Spleen (tissue), 11 donors: ENCODE results near the gene PTCD2. TPM values are rescaled to one million over a fixed set of nuclear protein-coding genes. Genes with fewer than 3 reads are reported as not detected.

Source experiments
- DNase-seq: peaks from one replicate; pipeline ENCODE4 v3.0.0-alpha.2; 2020
- H3K27ac ChIP-seq, 8 donors: fragments of 200-600 bp; sonication (generic) in 7 of 8; 1 replicate in 4 of 8; 2 replicates in 4 of 8; pipeline versions ENCODE4 v1.5.0 to v1.8.0; 2016 to 2021; ENCODE audit warnings: inconsistent platforms in 4 of 8, mild to moderate bottlenecking in 4 of 8, moderate library complexity in 1 of 8
- H3K27me3 ChIP-seq, 7 donors: fragments of 200-600 bp; sonication (generic) in 6 of 7; replicated peaks in 1 of 7; 1 replicate in 4 of 7; 2 replicates in 3 of 7; pipeline versions ENCODE4 v1.5.0 to v1.8.0; 2016 to 2021; ENCODE audit warnings: inconsistent platforms in 3 of 7, mild to moderate bottlenecking in 1 of 7
- H3K36me3 ChIP-seq, 6 donors: fragments of 200-600 bp; sonication (generic) in 5 of 6; 1 replicate in 4 of 6; 2 replicates in 2 of 6; pipeline versions ENCODE4 v1.5.0 to v1.8.0; 2016 to 2021; ENCODE audit warnings: inconsistent platforms in 2 of 6
- H3K4me1 ChIP-seq, 6 donors: fragments of 200-600 bp; sonication (generic) in 5 of 6; 1 replicate in 3 of 6; 2 replicates in 3 of 6; pipeline versions ENCODE4 v1.5.0 to v1.8.0; 2016 to 2021; ENCODE audit warnings: inconsistent platforms in 3 of 6
- H3K4me3 ChIP-seq, 8 donors: fragments of 200-600 bp; sonication (generic) in 7 of 8; 1 replicate in 4 of 8; 2 replicates in 4 of 8; pipeline versions ENCODE4 v1.5.0 to v1.8.0; 2016 to 2021; ENCODE audit warnings: inconsistent platforms in 4 of 8, mild to moderate bottlenecking in 4 of 8, moderate library complexity in 2 of 8
- H3K9me3 ChIP-seq, 8 donors: fragments of 200-600 bp; sonication (generic) in 7 of 8; 1 replicate in 4 of 8; 2 replicates in 4 of 8; pipeline versions ENCODE4 v1.5.0 to v1.8.0; 2016 to 2021; ENCODE audit warnings: inconsistent platforms in 4 of 8
- POLR2A ChIP-seq, 3 donors: fragments of 450-650 bp; IDR thresholded peaks; one replicate each; pipeline ENCODE4 v1.5.1; 2017; ENCODE audit warnings: antibody characterized with exemption in 3 of 3, mild to moderate bottlenecking in 1 of 3
- POLR2AphosphoS5 ChIP-seq, 3 donors: sonication (generic); formaldehyde crosslinking; IDR thresholded peaks; one replicate each; pipeline ENCODE4 v1.5.1; 2017; ENCODE audit warnings: antibody characterized with exemption in 3 of 3
- WGBS, 5 donors: extraction: QIAGEN DNeasy Blood & Tissue Kit in 3 of 5; methylation state at CpG; one replicate each; pipeline versions ENCODE4 v1.1.5 to v1.1.7; 2013 to 2018; 5-methylcytosine and 5-hydroxymethylcytosine counted together
- intact Hi-C: fragments of 100-400 bp; cut with DNase I; formaldehyde crosslinking; loops from one replicate; pipeline ENCODE4 v1.15.0; 2023; ENCODE audit warnings: low total_unique reads
- polyA plus RNA-seq, 3 donors: library from polyadenylated mRNA; stranded (reverse); fragments of 200-250 nt; gene quantifications; one replicate each; pipeline ENCODE4 v1.2.1, GENCODE V29; 2013
- total RNA-seq, 7 donors: library from RNA; depleted of rRNA in 3 of 7; stranded (reverse); fragments of >200 nt in 3 of 7; fragmentation: NEBNext Ultra II Directional in 4 of 7; extraction: Animal tissue kit (Norgen Biotek cat#: 25700) in 4 of 7; gene quantifications; one replicate each; pipeline versions ENCODE4 v1.1.0 to v1.2.1, GENCODE V29; 2016 to 2021
- TF ChIP-seq, protein P1 (sequence below), 11 experiments: fragments of 200-600 bp in 7 of 11; fragments of 450-650 bp in 4 of 11; sonication (generic) in 4 of 11; IDR thresholded peaks in 8 of 11; conservative IDR thresholded peaks in 3 of 11; 1 replicate in 7 of 11; 2 replicates in 4 of 11; pipeline versions ENCODE4 v1.4.0 to v1.8.0; 2016 to 2021; ENCODE audit warnings: antibody characterized with exemption in 11 of 11, inconsistent platforms in 4 of 11, mild to moderate bottlenecking in 1 of 11
- donor health status: healthy with polysubstance abuse.
- donor health status: DM: no; HTN: no; CAD: no; lungs with moderate emphysema.
- donor health status: DM: no; HTN: no; CAD: no.
- donor health status: Bipolar disorder and iron deficiency.
- donor health status: healthy.
- donor health status: DM: no; HTN: no; CAD: no.
- donor health status: DM: yes; HTN: yes; CAD: no.

The PTCD2 gene
- total and polyA plus RNA-seq, 10 donors: 1.2 to 11.7 (median 7.5) TPM

DNA sequence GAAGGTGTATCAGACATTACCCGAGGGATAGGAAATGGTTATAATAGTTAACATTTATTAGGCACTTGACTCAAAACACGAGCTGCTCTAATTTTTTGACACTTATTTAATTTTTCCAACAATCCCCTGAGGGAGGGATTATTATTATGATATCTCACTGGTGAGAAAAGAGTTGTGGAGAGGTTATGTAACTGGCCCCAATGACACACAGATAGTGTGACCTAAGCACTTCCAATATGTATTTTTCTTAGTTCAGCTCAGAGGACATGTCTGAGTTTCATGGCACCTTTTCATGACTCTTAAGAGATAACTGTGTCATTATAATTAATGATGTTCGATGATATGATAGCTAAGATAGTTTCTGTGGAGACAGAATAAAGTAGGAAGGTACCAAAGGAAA lies 86.9 kb downstream of the PTCD2 start:
- TF ChIP-seq POLR2A (IDR thresholded peaks at IDR 0.05) (no peak), POLR2AphosphoS5 (IDR thresholded peaks at IDR 0.05) (no peak)
- TF ChIP-seq, protein P1, sequence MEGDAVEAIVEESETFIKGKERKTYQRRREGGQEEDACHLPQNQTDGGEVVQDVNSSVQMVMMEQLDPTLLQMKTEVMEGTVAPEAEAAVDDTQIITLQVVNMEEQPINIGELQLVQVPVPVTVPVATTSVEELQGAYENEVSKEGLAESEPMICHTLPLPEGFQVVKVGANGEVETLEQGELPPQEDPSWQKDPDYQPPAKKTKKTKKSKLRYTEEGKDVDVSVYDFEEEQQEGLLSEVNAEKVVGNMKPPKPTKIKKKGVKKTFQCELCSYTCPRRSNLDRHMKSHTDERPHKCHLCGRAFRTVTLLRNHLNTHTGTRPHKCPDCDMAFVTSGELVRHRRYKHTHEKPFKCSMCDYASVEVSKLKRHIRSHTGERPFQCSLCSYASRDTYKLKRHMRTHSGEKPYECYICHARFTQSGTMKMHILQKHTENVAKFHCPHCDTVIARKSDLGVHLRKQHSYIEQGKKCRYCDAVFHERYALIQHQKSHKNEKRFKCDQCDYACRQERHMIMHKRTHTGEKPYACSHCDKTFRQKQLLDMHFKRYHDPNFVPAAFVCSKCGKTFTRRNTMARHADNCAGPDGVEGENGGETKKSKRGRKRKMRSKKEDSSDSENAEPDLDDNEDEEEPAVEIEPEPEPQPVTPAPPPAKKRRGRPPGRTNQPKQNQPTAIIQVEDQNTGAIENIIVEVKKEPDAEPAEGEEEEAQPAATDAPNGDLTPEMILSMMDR (IDR thresholded peaks at IDR 0.05 in 8 of 11, conservative IDR thresholded peaks at IDR 0.05 in 3 of 11): no peak
- Histone ChIP-seq H3K4me3 (no peak overlapping the region), H3K9me3 (peaks cover 0 to 15% (median 7%) of the 10 kb centered on the region in 8 donors), H3K27me3 (no peaks in the 10 kb centered on the region), H3K36me3 (no peaks in the 10 kb centered on the region), H3K4me1 (peaks cover 0 to 12% (median 0%) of the 10 kb centered on the region in 6 donors), H3K27ac (no peak overlapping the region)
- DNase-seq: no peak
- WGBS, 5 donors: 71 to 89% (median 81%) methylated on average over 3 of the region's 3 CpGs
- intact Hi-C loops: no loop called here

GRCh38 chr5:72407541-72407940 lies 87.4 kb downstream of the PTCD2 start:
- no peaks in the 10 kb centered on the region for H3K36me3 ChIP-seq
- TF ChIP-seq POLR2AphosphoS5 (IDR thresholded peaks at IDR 0.05) (no peak), POLR2A (IDR thresholded peaks at IDR 0.05) (no peak)
- TF ChIP-seq, protein P1 (IDR thresholded peaks at IDR 0.05 in 8 of 11, conservative IDR thresholded peaks at IDR 0.05 in 3 of 11): no peak
- peaks cover 0 to 10% (median 6%) of the 10 kb centered on the region in 8 donors for H3K9me3 ChIP-seq
- H3K4me1 ChIP-seq: peaks cover 0 to 7% (median 0%) of the 10 kb centered on the region in 6 donors
- H3K27ac ChIP-seq: peak overlapping the region in 1 of 8 donors; percentile 4
- no peak overlapping the region for H3K4me3 ChIP-seq
- DNase-seq: no peak
- intact Hi-C loops: no loop called here
- 72 to 92% (median 79%) methylated on average over 2 of the region's 2 CpGs for WGBS, 5 donors
- no peaks in the 10 kb centered on the region for H3K27me3 ChIP-seq

DNA sequence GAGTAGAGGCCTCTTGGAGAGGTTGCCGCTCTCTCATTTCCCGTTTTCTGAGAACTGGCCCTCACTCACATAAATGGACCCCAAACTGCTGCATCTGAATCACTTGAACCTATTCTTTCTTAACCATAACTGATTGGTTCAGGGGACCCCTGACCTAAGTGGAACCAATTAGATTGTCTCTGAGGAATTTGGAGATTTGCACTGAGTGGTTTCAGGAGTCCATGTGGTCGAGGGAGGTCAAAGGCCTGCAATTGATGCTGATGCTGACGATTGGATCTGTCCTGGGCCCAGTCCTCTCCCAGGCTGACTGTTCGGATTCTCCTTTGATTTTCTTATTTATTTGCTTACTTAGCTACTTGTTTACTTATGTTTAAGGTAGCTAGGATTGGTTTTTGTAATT lies 88.0 kb downstream of the PTCD2 start:
- TF ChIP-seq POLR2A (IDR thresholded peaks at IDR 0.05) (no peak), POLR2AphosphoS5 (IDR thresholded peaks at IDR 0.05) (no peak)
- TF ChIP-seq, protein P1 (IDR thresholded peaks at IDR 0.05 in 8 of 11, conservative IDR thresholded peaks at IDR 0.05 in 3 of 11): no peak

DNA sequence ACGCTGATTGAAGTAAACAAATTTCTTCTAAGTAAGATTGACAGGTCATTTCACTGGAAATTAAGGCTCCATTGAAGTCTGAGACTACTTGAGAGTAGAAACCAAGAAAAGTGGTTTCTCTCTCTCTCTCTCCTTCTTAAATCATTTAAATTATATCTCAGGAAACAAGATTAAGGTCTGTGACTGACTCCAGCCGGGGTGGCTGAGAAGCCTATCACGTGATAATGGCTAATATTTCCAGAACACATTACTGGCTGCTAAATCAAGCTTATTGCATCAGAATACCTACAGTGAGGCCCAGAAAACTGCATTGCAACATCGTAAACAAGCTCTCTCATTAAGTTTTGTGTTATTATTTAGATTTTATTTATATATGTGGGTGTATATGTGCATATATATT lies 88.4 kb downstream of the PTCD2 start:
- no peak for DNase-seq
- peak overlapping the region in 2 of 8 donors; percentile 4 to 41 for H3K27ac ChIP-seq
- no peaks in the 10 kb centered on the region for H3K27me3 ChIP-seq
- TF ChIP-seq, protein P1 (IDR thresholded peaks at IDR 0.05 in 8 of 11, conservative IDR thresholded peaks at IDR 0.05 in 3 of 11): no peak
- TF ChIP-seq POLR2A (IDR thresholded peaks at IDR 0.05) (no peak), POLR2AphosphoS5 (IDR thresholded peaks at IDR 0.05) (no peak)
- H3K9me3 ChIP-seq: peaks cover 0 to 9% (median 6%) of the 10 kb centered on the region in 8 donors
- H3K4me1 ChIP-seq: peaks cover 0 to 4% (median 0%) of the 10 kb centered on the region in 6 donors
- intact Hi-C loops: no loop called here
- H3K36me3 ChIP-seq: no peaks in the 10 kb centered on the region
- 39 to 54% (median 42%) methylated on average over 4 of the region's 4 CpGs for WGBS, 5 donors
- no peak overlapping the region for H3K4me3 ChIP-seq

More for the DNA sequence above, 88.0 kb downstream of the PTCD2 start:
- Histone ChIP-seq H3K36me3 (no peaks in the 10 kb centered on the region), H3K27ac (peak overlapping the region in 2 of 8 donors; percentile 4 to 41), H3K27me3 (no peaks in the 10 kb centered on the region), H3K4me3 (no peak overlapping the region), H3K4me1 (peaks cover 0 to 4% (median 0%) of the 10 kb centered on the region in 6 donors), H3K9me3 (peaks cover 0 to 9% (median 6%) of the 10 kb centered on the region in 8 donors)
- intact Hi-C loops: no loop called here
- DNase-seq: no peak
- 80 to 87% (median 85%) methylated on average over 5 of the region's 5 CpGs for WGBS, 5 donors
